Panc1 (cell line): ENCODE data around the gene DNER. TPM values are rescaled to one million over a fixed set of nuclear protein-coding genes. Genes with fewer than 3 reads are reported as not detected.

ENCODE experiments used
- ATAC-seq: fragments of 200-7000 bp; cut with Tn5 transposase; 2 replicates; pipeline ENCODE4 v1.9.1; 2020; ENCODE audit warnings: mild to moderate bottlenecking, moderate library complexity
- BruUV-seq: library from RNA; stranded (reverse); fragments of 400-500 nt; replicated peaks from 2 replicates; lab custom pipeline; 2021; lab: Mats Ljungman, UMichigan
- CTCF ChIA-PET: fragments of 300-600 bp; sonication (Branson Sonifier 250); formaldehyde crosslinking; loops from one replicate; lab custom pipeline; 2022; ENCODE audit warnings: antibody characterized with exemption; lab: Charles Lee
- POLR2A ChIA-PET: fragments of 300-600 bp; sonication (Branson Sonifier 250); formaldehyde crosslinking; loops from one replicate; lab custom pipeline; 2022; ENCODE audit warnings: antibody characterized with exemption; lab: Charles Lee
- DNase-seq: peaks from one replicate; pipeline ENCODE4 v3.0.0-alpha.2; 2010; ENCODE audit warnings: low read depth, low spot score
- H3K27ac ChIP-seq: 2 replicates; pipeline ENCODE4 v1.5.1; 2011; ENCODE audit warnings: mild to moderate bottlenecking, low read length, inconsistent platforms
- H3K27me3 ChIP-seq: fragments of 200-500 bp; sonication (Bioruptor generic); 2 replicates; pipeline ENCODE4 v1.6.0; 2014; ENCODE audit warnings: low read length, inconsistent platforms; ENCODE audit not compliant: control insufficient read depth, insufficient read depth
- H3K36me3 ChIP-seq: fragments of 200-500 bp; sonication (Bioruptor generic); 2 replicates; pipeline ENCODE4 v1.5.1; 2014; ENCODE audit warnings: inconsistent platforms, mild to moderate bottlenecking, low read length, moderate library complexity; ENCODE audit not compliant: control insufficient read depth, insufficient read depth
- H3K4me1 ChIP-seq: 2 replicates; pipeline ENCODE4 v1.5.1; 2011; ENCODE audit warnings: inconsistent platforms, mild to moderate bottlenecking, low read length, moderate library complexity; ENCODE audit not compliant: control insufficient read depth, insufficient read depth
- H3K4me3 ChIP-seq, 2 experiments: 2 replicates each; pipeline ENCODE4 v1.5.1; 2011 to 2012; ENCODE audit warnings: low read depth in 2 of 2, low read length in 2 of 2, mild to moderate bottlenecking in 2 of 2, inconsistent platforms in 1 of 2, moderate library complexity in 1 of 2
- H3K9me3 ChIP-seq: fragments of 200-500 bp; sonication (Bioruptor generic); 2 replicates; pipeline ENCODE4 v1.5.1; 2014; ENCODE audit warnings: low read depth, mild to moderate bottlenecking, inconsistent platforms, low read length, moderate library complexity; ENCODE audit not compliant: control insufficient read depth, insufficient read depth
- POLR2AphosphoS5 ChIP-seq: IDR thresholded peaks from 2 replicates; pipeline ENCODE4 v1.6.1; 2012; ENCODE audit warnings: mild to moderate bottlenecking, low read depth, low read length, moderate library complexity
- SIN3A ChIP-seq: IDR thresholded peaks from 2 replicates; pipeline ENCODE4 v1.6.1; 2012; ENCODE audit warnings: low read depth, mild to moderate bottlenecking, low read length, moderate library complexity, borderline replicate concordance; ENCODE audit not compliant: insufficient read depth
- TCF7L2 ChIP-seq: IDR thresholded peaks from 2 replicates; pipeline ENCODE4 v1.6.1; 2011; ENCODE audit warnings: mild to moderate bottlenecking, low read depth, low read length, inconsistent platforms
- in situ Hi-C: cut with HindIII; loops from 2 replicates; pipeline ENCODE4 v1.10.0; 2016; ENCODE audit warnings: low sequenced_read_pairs, low pct_unique_long_range_greater_than_20kb
- intact Hi-C: fragments of 100-400 bp; cut with micrococcal nuclease; formaldehyde crosslinking; loops from one replicate; pipeline ENCODE4 v1.10.0; 2022; ENCODE audit not compliant: unreplicated experiment
- total RNA-seq: library from RNA; stranded (reverse); gene quantifications from one replicate; pipeline ENCODE4 v1.2.1, GENCODE V29; 2021; ENCODE audit not compliant: unreplicated experiment
- TF ChIP-seq, protein P1 (sequence below): fragments of 450-650 bp; IDR thresholded peaks from 2 replicates; pipeline ENCODE4 v1.5.1; 2017; ENCODE audit warnings: mild to moderate bottlenecking
- TF ChIP-seq, protein P2 (sequence below), 2 experiments: IDR thresholded peaks; 2 replicates each; pipeline ENCODE4 v1.6.1; 2011 to 2012; ENCODE audit warnings: low read depth in 2 of 2, control low read depth in 1 of 2, low read length in 1 of 2, mild to moderate bottlenecking in 1 of 2, moderate library complexity in 1 of 2; ENCODE audit not compliant: insufficient read depth in 1 of 2

The DNER gene
- total RNA-seq, 1 experiment from 2014 or later: 0.31 TPM

GRCh38 chr2:229528846-229529245 lies 185.5 kb downstream of the DNER start:
- Histone ChIP-seq H3K27ac (no peak overlapping the region), H3K4me3 (no peak overlapping the region), H3K9me3 (no peaks in the 10 kb centered on the region), H3K36me3 (no peaks in the 10 kb centered on the region), H3K27me3 (no peaks in the 10 kb centered on the region), H3K4me1 (no peaks in the 10 kb centered on the region)
- ChIA-PET CTCF (no interaction called here), POLR2A (no interaction called here)
- in situ Hi-C loops: no loop called here
- ATAC-seq (no peak), DNase-seq (no peak)
- no TSS peak for BruUV-seq
- TF ChIP-seq, protein P1, sequence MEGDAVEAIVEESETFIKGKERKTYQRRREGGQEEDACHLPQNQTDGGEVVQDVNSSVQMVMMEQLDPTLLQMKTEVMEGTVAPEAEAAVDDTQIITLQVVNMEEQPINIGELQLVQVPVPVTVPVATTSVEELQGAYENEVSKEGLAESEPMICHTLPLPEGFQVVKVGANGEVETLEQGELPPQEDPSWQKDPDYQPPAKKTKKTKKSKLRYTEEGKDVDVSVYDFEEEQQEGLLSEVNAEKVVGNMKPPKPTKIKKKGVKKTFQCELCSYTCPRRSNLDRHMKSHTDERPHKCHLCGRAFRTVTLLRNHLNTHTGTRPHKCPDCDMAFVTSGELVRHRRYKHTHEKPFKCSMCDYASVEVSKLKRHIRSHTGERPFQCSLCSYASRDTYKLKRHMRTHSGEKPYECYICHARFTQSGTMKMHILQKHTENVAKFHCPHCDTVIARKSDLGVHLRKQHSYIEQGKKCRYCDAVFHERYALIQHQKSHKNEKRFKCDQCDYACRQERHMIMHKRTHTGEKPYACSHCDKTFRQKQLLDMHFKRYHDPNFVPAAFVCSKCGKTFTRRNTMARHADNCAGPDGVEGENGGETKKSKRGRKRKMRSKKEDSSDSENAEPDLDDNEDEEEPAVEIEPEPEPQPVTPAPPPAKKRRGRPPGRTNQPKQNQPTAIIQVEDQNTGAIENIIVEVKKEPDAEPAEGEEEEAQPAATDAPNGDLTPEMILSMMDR: no peak
- TF ChIP-seq SIN3A (no peak), TCF7L2 (no peak), POLR2AphosphoS5 (no peak)
- TF ChIP-seq, protein P2, sequence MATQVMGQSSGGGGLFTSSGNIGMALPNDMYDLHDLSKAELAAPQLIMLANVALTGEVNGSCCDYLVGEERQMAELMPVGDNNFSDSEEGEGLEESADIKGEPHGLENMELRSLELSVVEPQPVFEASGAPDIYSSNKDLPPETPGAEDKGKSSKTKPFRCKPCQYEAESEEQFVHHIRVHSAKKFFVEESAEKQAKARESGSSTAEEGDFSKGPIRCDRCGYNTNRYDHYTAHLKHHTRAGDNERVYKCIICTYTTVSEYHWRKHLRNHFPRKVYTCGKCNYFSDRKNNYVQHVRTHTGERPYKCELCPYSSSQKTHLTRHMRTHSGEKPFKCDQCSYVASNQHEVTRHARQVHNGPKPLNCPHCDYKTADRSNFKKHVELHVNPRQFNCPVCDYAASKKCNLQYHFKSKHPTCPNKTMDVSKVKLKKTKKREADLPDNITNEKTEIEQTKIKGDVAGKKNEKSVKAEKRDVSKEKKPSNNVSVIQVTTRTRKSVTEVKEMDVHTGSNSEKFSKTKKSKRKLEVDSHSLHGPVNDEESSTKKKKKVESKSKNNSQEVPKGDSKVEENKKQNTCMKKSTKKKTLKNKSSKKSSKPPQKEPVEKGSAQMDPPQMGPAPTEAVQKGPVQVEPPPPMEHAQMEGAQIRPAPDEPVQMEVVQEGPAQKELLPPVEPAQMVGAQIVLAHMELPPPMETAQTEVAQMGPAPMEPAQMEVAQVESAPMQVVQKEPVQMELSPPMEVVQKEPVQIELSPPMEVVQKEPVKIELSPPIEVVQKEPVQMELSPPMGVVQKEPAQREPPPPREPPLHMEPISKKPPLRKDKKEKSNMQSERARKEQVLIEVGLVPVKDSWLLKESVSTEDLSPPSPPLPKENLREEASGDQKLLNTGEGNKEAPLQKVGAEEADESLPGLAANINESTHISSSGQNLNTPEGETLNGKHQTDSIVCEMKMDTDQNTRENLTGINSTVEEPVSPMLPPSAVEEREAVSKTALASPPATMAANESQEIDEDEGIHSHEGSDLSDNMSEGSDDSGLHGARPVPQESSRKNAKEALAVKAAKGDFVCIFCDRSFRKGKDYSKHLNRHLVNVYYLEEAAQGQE (IDR thresholded peaks at IDR 0.05; ENCODE audit: insufficient read depth in 1 of 2, low read depth in 2 of 2, low read length in 1 of 2): no peak
- intact Hi-C loops: no loop called here

GRCh38 chr2:229526951-229527350 lies 187.4 kb downstream of the DNER start:
- Histone ChIP-seq H3K27ac (no peak overlapping the region), H3K4me3 (no peak overlapping the region), H3K4me1 (no peaks in the 10 kb centered on the region), H3K36me3 (no peaks in the 10 kb centered on the region), H3K27me3 (peaks cover 2% of the 10 kb centered on the region; the same call in 1 of the 2 replicates), H3K9me3 (no peaks in the 10 kb centered on the region)
- CTCF ChIA-PET: interaction anchor here (0.5 kb wide), 2 partner anchors 11 to 28 kb away, joined by 5 to 9 read pairs; no protein-coding TSS in a partner anchor
- ATAC-seq (no peak), DNase-seq (no peak)
- in situ Hi-C loops: no loop called here
- no TSS peak for BruUV-seq
- TF ChIP-seq, protein P1: no peak
- no peak for TF ChIP-seq TCF7L2
- no peak for TF ChIP-seq SIN3A
- no peak for TF ChIP-seq POLR2AphosphoS5
- TF ChIP-seq, protein P2 (IDR thresholded peaks at IDR 0.05; ENCODE audit: insufficient read depth in 1 of 2, low read depth in 2 of 2, low read length in 1 of 2): no peak
- POLR2A ChIA-PET: no interaction called here
- intact Hi-C loops: no loop called here
